NCI-H82 (cell line): Measurements from ENCODE around the gene CRMP1.

Experiments
- DNase-seq: peaks from one replicate; lab custom pipeline; 2025; lab: John Stamatoyannopoulos, UW

The CRMP1 gene

GRCh38 chr4:5919571-5919970, 26.7 kb upstream of the CRMP1 start:
- no peak for DNase-seq

GRCh38 chr4:5919044-5919443, 26.2 kb upstream of the CRMP1 start:
- no peak for DNase-seq

DNA sequence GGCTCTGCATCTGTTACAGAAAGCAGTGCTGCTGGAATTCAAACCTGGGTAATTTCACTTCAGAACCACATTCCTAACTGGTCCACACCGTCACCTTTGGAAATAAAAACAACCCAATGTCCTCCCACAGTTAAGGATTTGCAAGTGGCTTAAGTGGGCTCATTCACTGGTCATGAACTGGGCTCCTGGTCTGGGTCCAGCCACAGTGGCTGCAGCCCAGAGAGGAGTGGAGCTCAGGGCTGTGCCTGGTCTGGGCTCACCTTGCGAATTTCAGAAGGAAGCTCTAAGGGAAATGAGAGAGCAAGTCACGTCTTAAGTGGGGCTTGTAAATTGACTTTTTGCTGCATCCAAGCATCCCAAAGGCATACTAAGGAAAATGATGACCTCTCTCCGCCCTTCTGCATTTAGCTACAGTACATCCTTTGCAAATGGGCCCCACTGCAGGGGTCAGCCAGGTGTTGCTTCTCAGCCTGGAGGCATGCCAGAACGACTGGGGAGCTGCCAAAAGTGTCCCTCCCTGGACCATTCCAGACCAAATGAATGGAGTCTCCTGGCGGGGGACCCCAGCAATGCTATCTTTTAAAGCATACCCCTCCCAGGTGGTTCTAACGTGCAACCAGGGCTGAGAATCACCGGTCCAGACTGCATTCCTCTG, 25.6 kb upstream of the CRMP1 start:
- no peak for DNase-seq

DNA sequence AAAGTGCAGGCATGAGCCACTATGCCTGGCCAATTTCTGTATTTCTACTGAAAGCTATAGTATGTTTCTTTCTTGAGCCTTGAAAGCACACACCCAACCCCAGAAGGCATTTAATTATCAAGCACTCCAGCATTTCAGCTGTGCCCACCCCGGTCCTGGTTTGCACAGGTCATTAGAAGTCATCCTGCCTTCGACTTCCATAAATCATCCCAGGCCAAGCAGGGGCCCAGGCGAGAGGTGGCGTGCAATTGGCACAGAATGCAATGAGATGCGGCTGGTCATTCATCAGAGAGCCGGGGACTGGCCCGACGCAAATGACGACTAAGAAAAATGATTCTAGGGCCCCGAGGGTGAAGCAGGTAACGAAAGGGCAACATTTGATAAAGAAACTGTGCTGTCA, 24.8 kb upstream of the CRMP1 start:
- DNase-seq, result no peak

GRCh38 chr4:5916229-5916628, 23.3 kb upstream of the CRMP1 start:
- no peak for DNase-seq

DNA sequence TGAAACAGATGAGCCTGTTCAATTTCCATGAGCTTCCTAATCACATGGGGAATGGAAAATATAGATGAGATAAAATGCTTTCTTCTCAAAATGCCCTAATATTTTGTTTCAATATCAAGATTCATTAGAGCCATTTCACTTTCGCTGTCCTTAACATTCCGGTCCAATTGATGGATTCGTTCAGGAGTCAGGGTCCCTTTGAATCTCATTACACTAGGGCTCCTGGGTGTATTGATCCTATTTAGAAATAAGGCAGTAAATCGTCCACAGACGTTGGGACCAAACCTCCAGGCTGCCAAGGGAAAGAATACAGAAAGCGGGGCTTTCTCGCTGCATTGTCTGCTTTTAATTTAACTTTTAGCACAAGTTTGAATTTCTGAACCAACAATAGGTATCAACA, 20.6 kb upstream of the CRMP1 start:
- peak; percentile 23 for DNase-seq

- no peak for DNase-seq
Measured at GRCh38 chr4:5912614-5913019, 19.7 kb upstream of the CRMP1 start.

DNA sequence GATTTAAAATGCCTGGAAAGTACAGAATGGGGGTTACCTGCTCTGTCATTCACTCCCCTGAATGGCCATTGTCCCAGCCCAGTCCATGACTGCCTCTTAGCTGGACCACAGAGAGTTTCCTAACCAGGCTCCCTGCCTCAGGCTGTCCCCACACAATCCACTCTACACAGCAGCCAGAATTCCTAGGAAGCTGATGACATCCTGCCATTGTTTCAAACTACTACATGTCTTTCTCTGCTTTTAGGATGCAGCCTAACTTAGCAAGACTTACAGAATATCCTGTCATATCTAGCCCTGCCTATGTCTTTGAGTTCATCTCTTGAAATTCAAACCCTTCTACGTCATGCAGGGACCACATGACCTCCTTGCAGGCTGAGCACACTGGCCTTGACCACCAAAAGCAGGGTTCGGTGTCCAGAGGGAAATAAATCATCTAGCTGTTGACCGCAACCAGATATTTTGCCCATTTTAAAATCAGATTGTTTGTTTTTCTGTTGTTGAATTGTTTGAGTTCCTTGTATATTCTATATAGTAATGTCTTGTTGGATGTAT, 16.1 kb upstream of the CRMP1 start:
- no peak for DNase-seq

DNA sequence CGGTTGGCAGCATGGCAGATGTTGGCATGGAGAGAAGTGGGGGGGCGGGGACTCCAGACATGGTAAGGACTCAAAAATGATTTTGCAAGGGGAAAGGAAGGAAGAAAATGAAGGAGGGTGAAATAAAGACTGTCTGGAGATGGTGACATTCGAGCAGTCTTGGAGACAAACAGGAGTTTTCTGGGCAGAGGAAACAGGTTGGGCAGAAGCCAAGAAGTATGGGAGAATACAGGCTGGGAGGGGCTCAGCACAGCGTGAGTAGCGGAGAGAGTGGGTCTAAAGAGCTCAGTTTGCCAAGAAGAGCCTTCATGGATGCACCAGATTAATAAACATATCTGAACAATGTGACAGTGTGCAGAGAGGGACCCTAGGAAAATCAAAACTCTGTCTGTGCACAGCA, 13.3 kb upstream of the CRMP1 start:
- no peak for DNase-seq

- DNase-seq, result no peak
Measured at GRCh38 chr4:5905714-5906113, 12.8 kb upstream of the CRMP1 start.

- DNase-seq, result no peak
Measured at GRCh38 chr4:5900844-5901243, 8.0 kb upstream of the CRMP1 start.

GRCh38 chr4:5899881-5900280, 7.0 kb upstream of the CRMP1 start:
- no peak for DNase-seq

GRCh38 chr4:5899396-5899795, 6.5 kb upstream of the CRMP1 start:
- DNase-seq, result no peak

- no peak for DNase-seq
Measured at GRCh38 chr4:5897674-5898073, 4.8 kb upstream of the CRMP1 start.

- DNase-seq, result peak; percentile 8
Measured at GRCh38 chr4:5895287-5895686, 2.4 kb upstream of the CRMP1 start.

- peak; percentile 94 for DNase-seq
Measured at GRCh38 chr4:5894266-5894665, 1.4 kb upstream of the CRMP1 start.

DNA sequence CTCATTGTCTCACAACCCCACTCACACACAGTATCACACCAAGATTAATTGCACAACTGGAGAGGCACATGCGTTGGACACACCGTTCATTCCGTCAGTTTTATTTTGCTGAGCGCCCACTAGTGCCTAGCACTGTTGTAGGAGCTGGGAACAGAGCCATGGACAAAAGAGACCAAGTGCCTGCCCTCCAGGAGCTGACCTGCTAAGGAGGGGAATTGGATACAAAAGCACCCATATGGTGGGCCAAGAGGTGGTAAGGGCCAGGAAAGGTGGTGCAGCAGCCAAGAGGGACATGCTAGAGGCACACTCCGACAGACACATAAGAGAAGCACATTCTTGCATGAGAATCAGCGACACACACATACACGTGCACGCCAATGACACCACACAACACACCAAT, 705 bp upstream of the CRMP1 start:
- peak; percentile 41 for DNase-seq

DNA sequence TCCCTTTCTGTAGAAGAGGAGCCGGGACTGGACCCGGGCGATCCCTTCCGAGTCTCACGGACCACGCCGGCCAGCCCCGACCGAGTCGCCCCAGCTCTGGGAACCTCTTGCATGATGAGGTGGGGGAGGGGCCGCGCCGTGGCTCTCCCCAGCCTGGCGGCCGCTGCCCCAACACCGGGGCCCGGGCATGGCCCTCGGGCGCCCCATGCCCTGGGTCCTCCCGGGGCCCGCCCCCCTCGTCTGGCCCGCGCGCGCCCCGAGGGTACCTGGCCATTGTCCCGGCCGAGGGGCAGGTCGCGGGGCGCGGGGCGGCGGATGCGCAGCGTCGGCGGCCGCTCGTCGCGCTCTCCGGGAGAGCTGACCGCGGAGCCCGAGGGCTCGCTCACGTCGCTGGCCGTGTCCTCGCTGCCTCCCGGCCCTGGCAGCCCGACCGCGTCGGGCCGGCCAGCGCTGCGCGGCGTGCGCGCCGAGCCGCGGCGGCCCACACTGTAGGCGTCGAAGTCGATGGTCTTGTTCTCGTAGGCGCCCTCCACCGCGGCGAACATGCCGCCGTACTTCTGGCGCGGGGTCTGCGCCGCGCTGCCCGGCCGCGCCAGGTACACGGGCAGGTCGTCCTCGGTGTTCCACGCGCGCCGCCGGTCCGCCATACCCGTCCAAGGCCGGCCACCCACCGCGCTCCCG, 423 bp downstream of the CRMP1 start:
- peak; percentile 61 for DNase-seq

- peak; percentile 61 for DNase-seq
Measured at GRCh38 chr4:5891563-5892322, 1.1 kb downstream of the CRMP1 start.

DNA sequence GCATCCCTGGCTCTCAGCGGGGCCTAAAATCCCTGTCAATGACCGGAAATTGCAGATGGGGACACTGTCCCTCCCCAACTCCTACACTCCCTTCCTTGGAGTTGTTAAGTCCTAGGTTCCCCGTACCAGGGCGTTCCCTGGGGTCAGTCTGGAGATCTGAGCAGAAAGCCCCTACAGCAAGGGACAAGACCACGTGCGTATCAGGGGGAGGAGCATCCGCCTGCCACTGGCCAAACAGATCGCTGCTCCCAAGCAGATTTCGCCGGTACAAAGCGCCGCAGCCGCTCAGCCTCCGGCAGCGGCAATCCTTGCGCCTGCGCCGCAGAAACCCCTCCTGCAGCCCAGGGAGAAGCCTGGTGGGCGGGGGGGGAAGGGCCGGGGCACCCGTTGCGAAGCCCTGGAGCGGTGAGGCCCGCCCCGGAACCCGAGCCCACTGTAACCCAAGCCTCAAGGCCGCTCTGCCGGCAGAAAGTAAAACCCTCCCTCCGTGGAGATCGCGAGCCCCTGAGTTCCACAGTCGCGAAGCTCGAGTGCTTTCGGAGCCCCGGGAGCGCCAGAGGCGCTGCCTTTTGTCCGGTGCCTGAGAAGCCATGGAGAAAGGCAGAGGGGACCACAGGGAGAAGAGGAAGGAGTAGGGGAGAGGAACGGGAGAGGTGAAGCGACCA, 2.7 kb downstream of the CRMP1 start:
- peak; percentile 97 for DNase-seq

DNA sequence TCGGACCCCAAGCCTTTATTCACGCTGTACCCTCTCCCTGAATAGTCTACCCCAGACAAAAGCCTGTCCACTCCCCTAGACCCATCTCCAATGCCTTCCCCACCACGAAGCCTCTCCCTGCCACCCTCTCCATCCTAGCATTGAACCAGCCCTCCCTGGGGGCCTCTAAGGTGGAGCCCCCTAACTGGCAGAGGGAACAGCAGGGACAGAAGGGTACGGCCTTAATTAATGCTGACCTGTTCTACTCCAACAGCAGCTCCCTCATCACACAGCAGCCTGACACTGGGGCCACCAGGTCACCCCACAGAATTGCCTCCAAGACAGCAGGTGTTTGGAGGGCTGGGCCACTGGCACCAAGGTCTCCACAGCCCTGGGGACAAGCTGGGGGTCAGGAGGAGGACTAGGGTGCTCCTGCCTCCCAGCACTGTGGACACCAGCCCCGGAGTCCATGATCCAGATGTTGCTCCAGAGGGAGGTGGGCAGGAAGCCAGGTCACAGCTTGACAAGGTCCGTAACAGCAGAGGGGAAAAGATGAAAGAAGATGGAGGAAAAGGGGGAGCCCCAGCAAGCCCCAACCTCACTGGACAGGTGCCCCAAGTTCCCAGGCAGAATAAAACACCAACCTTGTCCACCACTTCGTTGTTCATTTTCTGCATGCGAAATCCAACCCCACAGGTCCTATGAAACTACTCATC, 3.7 kb downstream of the CRMP1 start:
- no peak for DNase-seq
